Urinary bladder (tissue), 4 donors: Measurements from ENCODE around the gene ABHD15. TPM values are rescaled to one million over a fixed set of nuclear protein-coding genes. Genes with fewer than 3 reads are reported as not detected.

Experiments
- DNase-seq: peaks from one replicate; pipeline ENCODE4 v3.0.0-alpha.2; 2015; ENCODE audit errors: extremely low spot score
- H3K27ac ChIP-seq: one replicate; pipeline ENCODE4 v1.5.1; 2013; ENCODE audit warnings: low read depth, mild to moderate bottlenecking, moderate library complexity
- H3K36me3 ChIP-seq: one replicate; pipeline ENCODE4 v1.6.1; 2013; ENCODE audit warnings: mild to moderate bottlenecking, moderate library complexity; ENCODE audit not compliant: insufficient read depth
- H3K4me1 ChIP-seq: one replicate; pipeline ENCODE4 v1.6.1; 2013; ENCODE audit warnings: mild to moderate bottlenecking, moderate library complexity; ENCODE audit not compliant: insufficient read depth
- H3K4me3 ChIP-seq: one replicate; pipeline ENCODE4 v1.5.1; 2013; ENCODE audit warnings: low read depth, low read length
- WGBS: extraction: QIAGEN DNeasy Blood & Tissue Kit; methylation state at CpG from one replicate; pipeline ENCODE4 v1.1.7; 2013; 5-methylcytosine and 5-hydroxymethylcytosine counted together
- polyA plus RNA-seq: library from polyadenylated mRNA; stranded (reverse); fragments of 200-250 nt; gene quantifications from one replicate; pipeline ENCODE4 v1.2.3, GENCODE V29; 2013
- total RNA-seq: library from RNA; depleted of rRNA; stranded (reverse); fragments of >200 nt; gene quantifications from one replicate; pipeline ENCODE4 v1.2.3, GENCODE V29; 2014
- donor health status: healthy with polysubstance abuse.
- donor health status: healthy.

The ABHD15 gene
- total and polyA plus RNA-seq, 2 donors, result 6.7 to 9.8 TPM

DNA sequence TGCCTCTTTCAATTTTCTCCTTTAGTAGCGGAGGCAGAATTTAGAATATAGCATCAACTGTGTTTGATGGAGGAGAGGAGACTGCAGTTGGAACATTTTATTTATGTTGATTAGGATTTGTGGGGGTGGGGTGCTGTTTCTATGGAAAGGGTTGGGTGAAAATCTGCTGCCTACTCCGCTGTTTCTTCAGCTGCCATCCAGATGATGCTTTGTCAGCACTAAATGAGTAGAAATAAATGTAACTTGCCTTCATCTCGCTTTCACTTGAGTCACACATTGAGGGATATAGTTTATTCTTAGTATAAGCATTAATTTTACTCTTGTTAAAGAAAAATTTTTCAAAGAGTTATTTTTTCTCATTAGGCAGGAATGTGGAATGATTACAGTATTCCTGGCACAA lies 42.1 kb downstream of the ABHD15 start:
- DNase-seq, result no peak
- Histone ChIP-seq H3K27ac (no peak overlapping the region), H3K36me3 (peaks cover 3% of the 10 kb centered on the region), H3K4me1 (no peaks in the 10 kb centered on the region), H3K4me3 (no peak overlapping the region)
- WGBS, result 96% methylated on average over 3 of the region's 3 CpGs

DNA sequence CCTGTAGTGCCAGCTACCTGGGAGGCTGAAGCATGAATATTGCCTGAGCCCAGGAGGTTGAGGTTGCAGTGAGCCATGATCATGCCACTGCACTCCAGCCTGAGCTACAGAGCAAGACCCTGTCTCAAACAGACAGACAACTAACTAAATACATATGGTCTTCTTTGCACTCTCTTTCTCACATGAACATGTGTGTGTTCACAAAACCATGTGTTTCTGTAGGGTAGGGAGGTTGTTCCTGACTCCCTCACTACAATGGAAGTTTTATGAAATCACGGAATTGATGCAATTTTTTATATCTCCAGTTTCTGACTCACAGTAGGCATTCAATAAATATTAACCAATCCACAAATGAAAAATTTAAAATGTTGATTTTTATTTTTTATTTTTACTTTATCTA lies 48.5 kb downstream of the ABHD15 start:
- no peaks in the 10 kb centered on the region for H3K4me1 ChIP-seq
- H3K36me3 ChIP-seq, result no peaks in the 10 kb centered on the region
- DNase-seq, result no peak
- no peak overlapping the region for H3K27ac ChIP-seq
- WGBS, result 90% methylated on average over 1 of the region's 1 CpG
- no peak overlapping the region for H3K4me3 ChIP-seq

DNA sequence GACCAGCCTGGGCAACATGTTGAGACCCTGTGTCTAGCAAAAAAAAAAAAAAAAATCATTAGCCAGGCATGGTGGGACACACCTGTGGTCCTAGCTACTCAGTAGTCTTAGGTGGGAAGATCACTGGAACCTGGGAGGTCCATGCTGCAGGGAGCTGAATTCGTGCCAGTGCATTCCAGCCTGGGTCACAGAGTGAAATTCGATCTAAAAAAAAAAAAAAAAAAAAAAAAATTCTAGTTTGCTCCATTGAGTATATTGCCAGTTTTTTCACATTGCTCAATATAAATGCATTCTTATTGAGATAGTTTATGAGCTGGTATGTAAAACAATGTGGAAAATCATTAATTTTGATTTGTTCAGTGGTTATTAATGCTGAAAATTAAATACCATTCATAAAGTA lies 52.0 kb downstream of the ABHD15 start:
- WGBS, result 34% methylated on average over 2 of the region's 2 CpGs

DNA sequence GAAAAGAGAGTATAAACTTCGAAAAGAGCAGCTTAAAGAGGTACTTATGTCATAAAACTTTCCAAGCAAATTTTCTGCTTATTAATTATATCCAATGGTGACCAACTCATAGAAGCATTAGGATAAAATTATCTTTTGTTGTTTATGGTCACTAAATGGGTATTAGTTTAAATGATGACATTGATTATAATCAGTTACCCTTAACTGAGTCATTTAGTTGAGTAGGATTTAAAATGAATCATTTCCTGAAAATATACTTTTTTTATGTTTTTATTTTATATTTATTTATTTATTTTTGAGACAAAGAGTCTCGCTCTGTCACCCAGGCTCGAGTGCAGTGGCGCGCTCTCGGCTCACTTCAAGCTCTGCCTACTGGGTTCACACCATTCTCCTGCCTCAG lies 55.9 kb downstream of the ABHD15 start:
- H3K4me3 ChIP-seq, result no peak overlapping the region
- WGBS, result 94% methylated on average over 6 of the region's 6 CpGs
- no peak overlapping the region for H3K27ac ChIP-seq
- no peaks in the 10 kb centered on the region for H3K4me1 ChIP-seq
- no peak for DNase-seq
- H3K36me3 ChIP-seq, result peaks cover 3% of the 10 kb centered on the region

More for the DNA sequence above, 52.0 kb downstream of the ABHD15 start:
- Histone ChIP-seq H3K4me1 (no peaks in the 10 kb centered on the region), H3K27ac (no peak overlapping the region), H3K4me3 (no peak overlapping the region), H3K36me3 (no peaks in the 10 kb centered on the region)
- no peak for DNase-seq

Other genes with a start within 250 kb of the ABHD15 start
- gene TAOK1, start 176.7 kb downstream of the ABHD15 start, total RNA-seq, result 96.9 TPM
- gene TAOK1, start 176.7 kb downstream of the ABHD15 start, polyA plus RNA-seq, result 16.8 TPM
- gene TP53I13, start 1.7 kb upstream of the ABHD15 start, total RNA-seq, result 26.3 TPM
- gene TP53I13, start 1.7 kb upstream of the ABHD15 start, polyA plus RNA-seq, result 74.7 TPM
- 14.2 TPM for gene GIT1, start 22.6 kb upstream of the ABHD15 start, total RNA-seq
- 32.8 TPM for gene GIT1, start 22.6 kb upstream of the ABHD15 start, polyA plus RNA-seq
- gene ANKRD13B, start 26.1 kb upstream of the ABHD15 start, total RNA-seq, result 7.7 TPM
- 13.6 TPM for gene ANKRD13B, start 26.1 kb upstream of the ABHD15 start, polyA plus RNA-seq
- gene CORO6, start 55.9 kb upstream of the ABHD15 start, total RNA-seq, result 5.2 TPM
- 35.0 TPM for gene CORO6, start 55.9 kb upstream of the ABHD15 start, polyA plus RNA-seq